B cell (primary cell): ENCODE measurements around the gene UNCX. TPM values are rescaled to one million over a fixed set of nuclear protein-coding genes. Genes with fewer than 3 reads are reported as not detected.

Experiments used
- ATAC-seq: fragments of 200-7000 bp; cut with Tn5 transposase; one replicate; pipeline ENCODE4 v1.10.0; 2021; ENCODE audit warnings: low read depth, mild to moderate bottlenecking, moderate number of reproducible peaks, moderate library complexity
- CTCF ChIA-PET: fragments of 350-600 bp; sonication (Branson Sonifier 250); formaldehyde crosslinking; loops from one replicate; lab custom pipeline; 2021; ENCODE audit warnings: antibody characterized with exemption, inconsistent platforms; lab: Charles Lee
- POLR2A ChIA-PET: fragments of 350-600 bp; sonication (Branson Sonifier 250); formaldehyde crosslinking; loops from one replicate; lab custom pipeline; 2021; ENCODE audit warnings: antibody characterized with exemption; lab: Charles Lee
- DNase-seq: peaks from one replicate; pipeline ENCODE4 v3.0.0; 2013
- H2AFZ ChIP-seq: 2 replicates; pipeline ENCODE4 v1.6.1; 2012; ENCODE audit warnings: mild to moderate bottlenecking, low read depth, low read length; ENCODE audit not compliant: insufficient read depth, poor library complexity, severe bottlenecking
- H3K27ac ChIP-seq, 2 donors: 1 replicate in 1 of 2; 2 replicates in 1 of 2; pipeline ENCODE4 v1.5.1; 2012 to 2013; ENCODE audit warnings: low read length in 2 of 2, mild to moderate bottlenecking in 2 of 2, moderate library complexity in 1 of 2
- H3K27me3 ChIP-seq, 4 experiments: fragments of 200-600 bp in 1 of 4; sonication (generic) in 1 of 4; replicated peaks in 1 of 4; 1 replicate in 2 of 4; 2 replicates in 2 of 4; pipeline versions ENCODE4 v1.6.1 to v1.7.0; 2013 to 2016; ENCODE audit warnings: low read length in 3 of 4, mild to moderate bottlenecking in 2 of 4, mixed read lengths in 1 of 4, moderate library complexity in 1 of 4; ENCODE audit not compliant: insufficient read depth in 4 of 4, control insufficient read depth in 3 of 4; ENCODE audit errors: control extremely low read depth in 1 of 4
- H3K36me3 ChIP-seq, 2 experiments: replicated peaks in 1 of 2; 1 replicate in 1 of 2; 2 replicates in 1 of 2; pipeline versions ENCODE4 v1.6.1 to v1.7.1; 2013; ENCODE audit warnings: low read length in 1 of 2; ENCODE audit not compliant: insufficient read depth in 2 of 2, control insufficient read depth in 1 of 2; ENCODE audit errors: control extremely low read depth in 1 of 2, extremely low read depth in 1 of 2
- H3K4me1 ChIP-seq, 2 donors: fragments of 200-600 bp in 1 of 2; sonication (generic) in 1 of 2; 1 replicate in 1 of 2; 2 replicates in 1 of 2; pipeline versions ENCODE4 v1.5.1 to v1.6.1; 2013 to 2017; ENCODE audit warnings: low read length in 2 of 2; ENCODE audit not compliant: control insufficient read depth in 2 of 2, insufficient read depth in 2 of 2
- H3K4me2 ChIP-seq: replicated peaks from 2 replicates; pipeline ENCODE3; 2012; ENCODE audit warnings: mild to moderate bottlenecking, low read depth, low read length; ENCODE audit not compliant: poor library complexity, severe bottlenecking
- H3K4me3 ChIP-seq, 5 experiments: fragments of 200-600 bp in 1 of 5; sonication (generic) in 1 of 5; 1 replicate in 3 of 5; 2 replicates in 2 of 5; pipeline versions ENCODE4 v1.5.1 to v1.7.0; 2011 to 2016; ENCODE audit warnings: low read length in 4 of 5, mild to moderate bottlenecking in 4 of 5, low read depth in 2 of 5, control low read depth in 1 of 5, moderate library complexity in 1 of 5; ENCODE audit not compliant: insufficient read depth in 1 of 5; ENCODE audit errors: control extremely low read depth in 1 of 5, extremely low read depth in 1 of 5
- H3K79me2 ChIP-seq: fragments of 200-600 bp; sonication (generic); one replicate; pipeline ENCODE4 v1.6.0; 2016; ENCODE audit warnings: low read length; ENCODE audit not compliant: control insufficient read depth, insufficient read depth
- H3K9ac ChIP-seq: fragments of 200-600 bp; sonication (generic); 2 replicates; pipeline ENCODE4 v1.6.1; 2017; ENCODE audit warnings: mild to moderate bottlenecking, low read length, moderate library complexity
- H3K9me3 ChIP-seq, 3 donors: one replicate each; pipeline versions ENCODE4 v1.6.1 to v1.7.1; 2013; ENCODE audit warnings: low read length in 2 of 3; ENCODE audit not compliant: control insufficient read depth in 2 of 3, insufficient read depth in 1 of 3; ENCODE audit errors: control extremely low read depth in 1 of 3
- H4K20me1 ChIP-seq: 2 replicates; pipeline ENCODE4 v1.6.0; 2012; ENCODE audit warnings: mild to moderate bottlenecking, low read length; ENCODE audit not compliant: insufficient read depth, control insufficient read depth, poor library complexity, severe bottlenecking
- H3K27ac Mint-ChIP-seq: one replicate; pipeline ENCODE4 v1.8.0; 2021; ENCODE audit warnings: mixed read lengths
- H3K27me3 Mint-ChIP-seq: one replicate; pipeline ENCODE4 v1.8.0; 2021; ENCODE audit warnings: mixed read lengths
- H3K4me1 Mint-ChIP-seq: one replicate; pipeline ENCODE4 v1.8.0; 2021; ENCODE audit warnings: mixed read lengths
- H3K4me3 Mint-ChIP-seq: one replicate; pipeline ENCODE4 v1.8.0; 2021; ENCODE audit warnings: mixed read lengths
- H3K9me3 Mint-ChIP-seq: one replicate; pipeline ENCODE4 v1.8.0; 2022; ENCODE audit warnings: mixed read lengths; ENCODE audit not compliant: insufficient read depth
- EZH2 ChIP-seq: IDR thresholded peaks from 2 replicates; pipeline ENCODE4 v1.6.1; 2012; ENCODE audit warnings: borderline replicate concordance, low read depth, mild to moderate bottlenecking, moderate library complexity, low read length; ENCODE audit not compliant: insufficient read depth, poor library complexity, severe bottlenecking
- WGBS: methylation state at CpG from one replicate; pipeline ENCODE4 v1.1.5; 2013; ENCODE audit warnings: missing lambda C conversion rate; ENCODE audit not compliant: insufficient coverage; 5-methylcytosine and 5-hydroxymethylcytosine counted together
- intact Hi-C: fragments of 100-400 bp; cut with micrococcal nuclease; formaldehyde crosslinking; loops from one replicate; pipeline ENCODE4 v1.10.0; 2022
- polyA plus RNA-seq: library from polyadenylated mRNA; depleted of rRNA; stranded (reverse); fragments of >200 nt; gene quantifications from 2 replicates; pipeline ENCODE4 v1.2.3, GENCODE V29; 2012
- total RNA-seq, 2 donors: library from RNA; stranded (reverse); fragments of 120-200 nt in 1 of 2; gene quantifications; 1 replicate in 1 of 2; 2 replicates in 1 of 2; pipeline versions ENCODE4 v1.2.3 to v1.2.4, GENCODE V29; 2013 to 2022
- TF ChIP-seq, protein P1 (sequence below): fragments of 200-600 bp; IDR thresholded peaks from one replicate; pipeline ENCODE4 v1.8.0; 2022; ENCODE audit warnings: antibody characterized with exemption, mild to moderate bottlenecking

UNCX gene
- total and polyA plus RNA-seq, 2 donors (not counting 1 experiment from before 2014, with no cell fraction given): not detected

- TF ChIP-seq, protein P1, sequence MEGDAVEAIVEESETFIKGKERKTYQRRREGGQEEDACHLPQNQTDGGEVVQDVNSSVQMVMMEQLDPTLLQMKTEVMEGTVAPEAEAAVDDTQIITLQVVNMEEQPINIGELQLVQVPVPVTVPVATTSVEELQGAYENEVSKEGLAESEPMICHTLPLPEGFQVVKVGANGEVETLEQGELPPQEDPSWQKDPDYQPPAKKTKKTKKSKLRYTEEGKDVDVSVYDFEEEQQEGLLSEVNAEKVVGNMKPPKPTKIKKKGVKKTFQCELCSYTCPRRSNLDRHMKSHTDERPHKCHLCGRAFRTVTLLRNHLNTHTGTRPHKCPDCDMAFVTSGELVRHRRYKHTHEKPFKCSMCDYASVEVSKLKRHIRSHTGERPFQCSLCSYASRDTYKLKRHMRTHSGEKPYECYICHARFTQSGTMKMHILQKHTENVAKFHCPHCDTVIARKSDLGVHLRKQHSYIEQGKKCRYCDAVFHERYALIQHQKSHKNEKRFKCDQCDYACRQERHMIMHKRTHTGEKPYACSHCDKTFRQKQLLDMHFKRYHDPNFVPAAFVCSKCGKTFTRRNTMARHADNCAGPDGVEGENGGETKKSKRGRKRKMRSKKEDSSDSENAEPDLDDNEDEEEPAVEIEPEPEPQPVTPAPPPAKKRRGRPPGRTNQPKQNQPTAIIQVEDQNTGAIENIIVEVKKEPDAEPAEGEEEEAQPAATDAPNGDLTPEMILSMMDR: no peak
- TF ChIP-seq EZH2: no peak
- no peaks in the 10 kb centered on the region for H3K79me2 ChIP-seq
- no peaks in the 10 kb centered on the region for H3K9me3 ChIP-seq
- H2AFZ ChIP-seq: no peak overlapping the region
- H3K27ac ChIP-seq: no peak overlapping the region
- Mint-ChIP-seq H3K9me3 (no peaks in the 10 kb centered on the region), H3K4me3 (no peak overlapping the region), H3K4me1 (no peaks in the 10 kb centered on the region), H3K27me3 (peaks cover 33% of the 10 kb centered on the region), H3K27ac (no peak overlapping the region)
- H3K27me3 ChIP-seq: peaks cover 0 to 22% (median 0%) of the 10 kb centered on the region in 4 experiments
- CTCF ChIA-PET: no interaction called here
- WGBS: 58% methylated on average over 10 of the region's 12 CpGs
- POLR2A ChIA-PET: no interaction called here
- H3K4me3 ChIP-seq: no peak overlapping the region
- no peaks in the 10 kb centered on the region for H3K36me3 ChIP-seq
- no peak overlapping the region for H3K9ac ChIP-seq
- DNase-seq (no peak), ATAC-seq (no peak)
- H3K4me2 ChIP-seq: no peak overlapping the region
- H4K20me1 ChIP-seq: no peaks in the 10 kb centered on the region
- no peaks in the 10 kb centered on the region for H3K4me1 ChIP-seq
- intact Hi-C loops: no loop called here
These were observed 24.5 kb downstream of the UNCX start for GRCh38 chr7:1257221-1257620.

DNA sequence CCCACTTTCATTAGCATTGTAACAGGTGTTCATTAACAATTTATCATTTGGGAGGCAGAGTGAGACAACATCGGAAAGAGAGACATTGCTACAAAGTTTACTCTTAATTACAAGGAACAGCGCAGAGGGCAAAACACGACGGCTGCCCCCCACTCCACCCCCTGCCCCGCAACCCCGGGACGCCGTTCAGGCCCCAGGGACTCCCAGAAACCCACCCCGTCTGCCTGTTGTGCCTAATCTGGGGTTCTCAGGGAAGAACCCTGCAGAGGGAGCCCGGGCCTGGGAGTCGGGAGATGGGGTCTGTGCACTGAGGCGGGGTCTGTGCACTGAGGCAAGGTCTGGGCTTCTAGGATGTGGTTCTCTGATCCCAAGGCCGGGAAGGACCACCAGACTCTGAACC, 25.2 kb downstream of the UNCX start:
- DNase-seq (no peak), ATAC-seq (no peak)
- Histone ChIP-seq H3K4me3 (no peak overlapping the region), H3K9me3 (no peaks in the 10 kb centered on the region), H3K4me2 (no peak overlapping the region), H3K9ac (no peak overlapping the region), H2AFZ (no peak overlapping the region), H3K4me1 (no peaks in the 10 kb centered on the region), H3K36me3 (no peaks in the 10 kb centered on the region), H4K20me1 (no peaks in the 10 kb centered on the region), H3K27me3 (peaks cover 0 to 16% (median 0%) of the 10 kb centered on the region in 4 experiments), H3K27ac (no peak overlapping the region), H3K79me2 (no peaks in the 10 kb centered on the region)
- H3K27me3 Mint-ChIP-seq: peaks cover 32% of the 10 kb centered on the region
- H3K9me3 Mint-ChIP-seq: no peaks in the 10 kb centered on the region
- TF ChIP-seq EZH2: no peak
- TF ChIP-seq, protein P1: no peak
- CTCF ChIA-PET: no interaction called here
- intact Hi-C loops: no loop called here
- POLR2A ChIA-PET: no interaction called here
- H3K27ac Mint-ChIP-seq: no peak overlapping the region
- H3K4me3 Mint-ChIP-seq: no peak overlapping the region
- no peaks in the 10 kb centered on the region for H3K4me1 Mint-ChIP-seq
- 73% methylated on average over 10 of the region's 13 CpGs for WGBS
